GM18511 (cell line): ENCODE data around the gene TMEM154.
A peak's percentile ranks its signal among the peaks of the same experiment; 100 is the strongest.
"Not testable (repeated sequence)": the region's sequence is repeated elsewhere in the genome, so short reads cannot be mapped to it uniquely, and the experiment has no call there.

Experiments
- ATAC-seq: cut with Tn5 transposase; IDR thresholded peaks from one replicate; pipeline ENCODE4 v1.9.1; 2021; ENCODE audit warnings: mild to moderate bottlenecking, moderate library complexity; ENCODE audit not compliant: unreplicated experiment

TMEM154 gene

GRCh38 chr4:152668338-152668964 is 11.3 kb downstream of the TMEM154 start:
- ATAC-seq, result no peak

DNA sequence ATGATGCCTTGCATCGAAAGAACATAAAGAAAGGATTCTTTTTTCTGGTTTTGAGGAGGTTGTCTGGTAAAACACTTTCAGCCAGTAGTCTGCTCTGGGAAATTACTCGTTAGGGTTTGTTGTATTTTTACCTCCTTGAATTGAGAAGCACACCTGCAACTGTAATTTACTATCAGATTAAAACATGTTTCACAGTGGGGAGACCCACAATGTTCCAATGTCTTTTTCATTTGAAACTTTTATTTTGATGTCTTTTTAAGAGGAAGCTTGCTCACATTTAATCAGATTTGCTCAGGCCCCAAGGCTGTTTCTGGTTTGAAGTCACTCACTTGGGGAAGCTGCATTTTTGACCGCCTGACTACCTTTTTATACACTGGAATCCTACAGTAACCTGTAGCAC is 12.0 kb downstream of the TMEM154 start:
- no peak for ATAC-seq

DNA sequence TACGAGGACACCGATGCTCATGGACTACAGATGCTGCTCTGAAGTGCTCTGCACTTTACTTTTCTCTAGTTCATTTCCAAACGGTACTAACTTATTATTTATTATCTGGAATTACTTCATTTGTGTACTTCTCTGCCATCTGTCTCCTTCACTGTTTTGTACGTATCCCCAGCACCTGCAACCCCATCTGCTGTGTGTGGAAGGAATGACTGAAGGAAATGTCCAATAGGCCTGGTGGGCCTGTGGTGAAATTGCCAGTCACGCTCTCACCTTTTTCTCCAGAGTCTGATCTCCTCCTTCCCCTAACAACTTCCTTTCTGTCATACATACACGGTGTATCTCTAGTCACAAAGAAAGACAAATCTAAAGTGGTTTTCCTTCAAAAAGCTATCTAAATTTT is 12.9 kb downstream of the TMEM154 start:
- no peak for ATAC-seq

- ATAC-seq, result no peak
Observed at GRCh38 chr4:152665691-152666395, 14.0 kb downstream of the TMEM154 start.

- ATAC-seq, result not testable (repeated sequence)
Observed at GRCh38 chr4:152664067-152664378, 15.8 kb downstream of the TMEM154 start.

DNA sequence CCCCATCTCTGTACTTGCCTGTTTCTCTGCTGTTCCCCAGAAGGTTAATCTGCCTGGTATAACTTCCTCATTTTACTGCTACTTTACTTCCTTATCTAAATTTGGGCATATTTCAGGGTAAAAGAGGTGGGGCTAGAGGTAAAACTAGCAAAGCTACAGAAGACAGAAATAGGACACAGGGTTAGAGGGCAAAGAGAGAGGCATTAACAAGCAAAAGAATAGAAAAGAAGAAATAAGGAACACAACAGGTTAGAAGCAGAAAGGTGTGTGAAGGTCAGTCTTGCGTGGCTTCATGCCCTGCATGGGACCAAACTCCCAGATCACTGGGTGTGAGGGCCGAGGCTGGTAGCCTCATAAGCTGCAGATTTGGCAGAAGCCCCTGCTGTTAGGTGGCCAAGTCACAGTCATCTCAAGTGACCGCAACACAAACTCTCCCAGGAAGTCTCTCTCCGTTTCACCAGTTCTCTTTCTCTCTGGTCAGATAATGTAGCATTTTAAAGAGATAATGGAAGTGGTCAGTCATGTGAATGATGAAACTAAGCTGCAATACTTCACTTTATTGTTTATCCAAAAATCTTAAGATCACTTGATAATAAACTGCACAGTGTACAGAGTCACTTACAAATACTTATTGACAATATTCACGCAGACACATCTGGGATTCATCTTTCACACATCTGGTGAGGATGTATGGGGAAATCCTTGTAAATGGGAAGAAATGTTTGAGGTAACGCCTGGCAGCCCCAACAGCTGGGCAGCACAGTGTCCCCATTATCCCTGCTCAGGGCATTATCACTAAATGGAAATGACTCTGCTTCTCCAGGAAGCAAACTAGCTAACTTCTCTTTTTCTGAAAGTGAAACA is 16.4 kb downstream of the TMEM154 start:
- ATAC-seq, result peak; percentile 68

GRCh38 chr4:152661649-152662048 is 18.1 kb downstream of the TMEM154 start:
- no peak for ATAC-seq

DNA sequence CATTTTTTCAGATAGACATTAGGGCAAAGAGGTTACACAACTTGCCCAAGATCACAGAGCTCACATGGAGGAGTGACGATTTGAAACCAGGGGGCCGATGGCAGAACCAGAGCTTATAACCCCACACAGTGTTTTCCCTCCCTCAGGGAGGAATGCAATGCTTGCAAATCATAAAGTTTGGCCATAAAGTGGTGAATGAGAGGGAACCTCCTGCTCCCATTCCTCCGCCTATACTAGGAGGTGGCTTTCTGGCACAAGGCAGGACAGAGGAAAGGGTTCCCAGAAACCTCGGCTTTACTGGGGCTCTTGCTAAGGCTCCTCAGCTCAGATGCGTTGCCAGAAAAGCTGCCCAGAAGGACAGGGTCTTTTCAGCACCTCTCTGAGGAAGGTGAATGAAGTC is 19.3 kb downstream of the TMEM154 start:
- no peak for ATAC-seq

- peak; percentile 35 for ATAC-seq
Observed at GRCh38 chr4:152659806-152660205, 20.0 kb downstream of the TMEM154 start.

GRCh38 chr4:152657657-152658056 is 22.1 kb downstream of the TMEM154 start:
- no peak for ATAC-seq

GRCh38 chr4:152655272-152656129 is 24.3 kb downstream of the TMEM154 start:
- no peak for ATAC-seq

GRCh38 chr4:152652102-152652501 is 27.7 kb downstream of the TMEM154 start:
- no peak for ATAC-seq

DNA sequence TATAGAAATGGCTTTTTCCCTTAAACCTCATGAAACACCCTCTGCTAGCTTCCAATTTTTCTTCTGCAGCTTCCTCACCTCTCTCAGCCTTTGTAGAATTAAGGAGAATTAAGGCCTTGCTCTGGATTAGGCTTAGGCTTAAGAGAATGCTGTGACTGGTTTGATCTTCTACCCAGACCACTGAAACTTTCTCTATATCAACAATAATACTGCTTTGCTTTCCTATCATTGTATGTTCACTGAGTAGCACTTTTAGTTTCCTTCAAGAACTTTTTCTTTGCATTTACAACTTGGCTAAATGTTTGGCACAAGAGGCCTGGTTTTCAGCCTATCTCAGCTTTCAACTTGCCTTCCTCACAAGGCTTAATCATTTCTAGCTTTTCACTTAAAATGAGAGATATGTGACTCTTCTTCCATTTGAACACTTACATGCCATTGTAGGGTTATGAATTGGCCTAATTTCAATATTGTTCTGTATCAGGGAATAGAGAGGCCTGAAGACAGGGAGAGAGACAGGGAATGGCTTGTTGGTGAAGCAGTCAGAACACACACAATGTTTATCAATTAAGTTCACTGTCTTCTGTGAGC is 28.2 kb downstream of the TMEM154 start:
- no peak for ATAC-seq

- ATAC-seq, result no peak
Observed at GRCh38 chr4:152646221-152646620, 33.6 kb downstream of the TMEM154 start.

GRCh38 chr4:152644130-152644529 is 35.7 kb downstream of the TMEM154 start:
- no peak for ATAC-seq

DNA sequence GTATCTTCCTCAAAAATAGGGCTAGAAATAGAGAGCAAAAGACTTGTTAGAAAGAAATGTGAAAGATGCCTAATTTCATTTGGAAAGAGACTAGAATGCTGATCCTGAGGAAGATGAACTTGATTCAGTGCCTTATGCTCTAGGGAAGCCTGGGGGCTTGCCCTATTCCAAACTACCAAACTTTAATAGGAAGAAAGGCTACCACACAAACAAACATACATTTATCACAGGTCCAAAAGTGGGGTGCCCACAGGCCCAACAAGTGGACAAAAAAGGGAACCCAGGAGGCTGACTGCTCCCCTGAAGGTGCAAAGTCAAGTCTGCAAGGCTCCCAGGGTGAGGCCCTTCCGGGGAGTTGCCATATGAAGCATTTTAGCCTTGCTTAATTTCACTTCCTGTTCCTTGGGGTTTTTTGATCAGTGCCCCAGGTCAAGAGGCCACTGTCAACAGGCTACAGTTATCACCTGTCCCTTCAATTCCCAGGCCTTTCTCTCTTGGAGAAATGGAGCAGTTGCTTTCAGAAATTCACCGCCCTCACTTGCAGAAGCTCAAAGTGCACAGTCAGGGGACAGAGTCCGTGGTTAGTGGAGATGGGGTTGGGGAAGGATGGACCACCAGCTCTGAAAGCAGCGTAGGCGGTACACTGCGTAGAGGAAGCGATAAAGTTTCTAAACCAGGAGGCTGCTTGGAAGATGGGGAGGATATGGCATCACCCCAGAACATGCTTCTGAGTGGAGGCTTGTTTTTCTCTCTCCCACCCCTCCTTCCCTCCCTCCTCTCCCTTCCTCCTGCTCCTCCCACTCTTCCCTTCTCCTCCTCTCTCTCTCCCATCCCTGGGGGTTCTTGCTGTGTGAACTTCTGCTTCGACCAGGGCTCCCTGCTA is 36.4 kb downstream of the TMEM154 start:
- peak; percentile 93 for ATAC-seq

- ATAC-seq, result no peak
Observed at GRCh38 chr4:152640058-152640921, 39.5 kb downstream of the TMEM154 start.

DNA sequence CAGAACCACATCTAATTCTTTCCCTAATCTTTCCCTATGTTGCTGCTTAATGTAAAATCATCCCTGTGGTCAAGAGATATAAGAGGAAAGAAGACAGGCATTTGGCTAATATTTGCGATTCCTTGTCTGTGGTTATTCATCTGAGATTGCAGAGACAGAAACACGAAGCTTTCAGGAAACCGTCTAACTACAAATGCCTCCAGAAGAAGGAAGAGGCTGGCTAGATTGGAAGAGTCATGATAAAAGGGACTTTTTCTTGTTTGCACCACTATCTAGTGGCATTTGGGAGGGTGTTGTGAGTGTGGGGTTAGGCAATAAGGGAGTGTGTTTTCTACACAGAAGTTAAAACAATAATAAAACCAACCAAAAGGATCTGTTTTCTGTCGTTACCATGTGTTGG is 43.9 kb downstream of the TMEM154 start:
- no peak for ATAC-seq
